Left forelimb (tissue), 1 donor: ENCODE data around the gene NMS.
"Not testable (repeated sequence)": the region's sequence is repeated elsewhere in the genome, so short reads cannot be mapped to it uniquely, and the experiment has no call there.

Source experiments
- DNase-seq: peaks from one replicate; pipeline ENCODE4 v3.0.0-alpha.2; 2018; ENCODE audit warnings: low spot score

Gene NMS, protein sequence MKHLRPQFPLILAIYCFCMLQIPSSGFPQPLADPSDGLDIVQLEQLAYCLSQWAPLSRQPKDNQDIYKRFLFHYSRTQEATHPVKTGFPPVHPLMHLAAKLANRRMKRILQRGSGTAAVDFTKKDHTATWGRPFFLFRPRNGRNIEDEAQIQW

DNA sequence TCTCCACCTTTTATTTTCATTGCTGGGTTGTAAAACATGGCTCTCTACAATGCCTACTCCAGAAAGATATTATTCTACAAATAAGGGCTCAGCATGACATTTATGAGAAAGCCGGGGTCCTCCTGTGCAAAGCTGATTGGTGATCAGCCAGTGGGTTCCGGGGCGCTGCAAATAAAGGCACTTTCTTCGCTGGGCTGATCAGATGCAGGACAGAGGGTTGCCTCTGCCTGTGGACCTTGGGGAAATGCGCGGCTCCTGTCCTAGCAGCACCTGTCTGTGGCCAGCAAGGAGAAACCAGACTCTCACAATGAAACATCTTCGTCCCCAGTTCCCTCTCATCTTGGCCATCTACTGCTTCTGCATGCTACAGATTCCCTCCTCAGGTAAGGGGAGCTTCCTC, at the start of gene NMS:
NMS (plus strand) TSS at position 301 of the 400 bp plus-strand sequence; CDS start at position 308, 7 bp downstream.
- no peak for DNase-seq

DNA sequence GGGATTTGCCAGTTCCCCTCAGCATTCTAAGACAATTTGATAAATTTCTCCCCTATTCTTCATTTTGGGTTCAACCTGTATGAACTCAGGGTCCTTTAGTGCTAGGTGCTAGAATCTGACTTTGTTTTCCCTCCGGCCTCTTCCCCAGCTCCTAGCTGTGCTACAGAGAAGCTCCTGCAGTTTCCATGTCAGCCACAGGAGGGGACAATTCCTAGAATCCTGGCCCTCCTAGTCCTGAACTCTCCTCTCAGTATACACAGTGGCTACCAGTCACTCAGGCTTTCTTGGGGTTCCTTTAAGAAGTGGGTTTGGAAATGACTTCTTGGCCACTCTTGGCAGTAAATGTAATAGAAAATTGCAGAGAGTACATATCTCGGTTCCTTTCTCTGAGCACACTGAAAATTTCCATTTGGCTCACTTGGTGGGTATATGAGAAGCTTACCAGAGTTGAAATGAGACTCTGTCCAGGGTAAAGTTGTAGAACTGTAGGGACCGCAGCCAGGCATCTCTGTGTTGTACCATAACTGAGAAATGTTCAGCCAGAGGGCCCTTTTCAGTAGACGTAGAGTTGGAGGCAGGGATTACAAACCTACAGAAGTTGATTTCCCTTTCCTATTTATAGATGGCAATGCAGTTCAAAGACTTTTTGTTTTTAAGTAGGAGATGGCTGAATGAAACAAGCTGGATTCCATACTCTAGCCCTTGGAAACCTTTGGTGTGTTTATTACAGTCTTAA, 47.8 kb upstream of the NMS start:
- DNase-seq = no peak

DNA sequence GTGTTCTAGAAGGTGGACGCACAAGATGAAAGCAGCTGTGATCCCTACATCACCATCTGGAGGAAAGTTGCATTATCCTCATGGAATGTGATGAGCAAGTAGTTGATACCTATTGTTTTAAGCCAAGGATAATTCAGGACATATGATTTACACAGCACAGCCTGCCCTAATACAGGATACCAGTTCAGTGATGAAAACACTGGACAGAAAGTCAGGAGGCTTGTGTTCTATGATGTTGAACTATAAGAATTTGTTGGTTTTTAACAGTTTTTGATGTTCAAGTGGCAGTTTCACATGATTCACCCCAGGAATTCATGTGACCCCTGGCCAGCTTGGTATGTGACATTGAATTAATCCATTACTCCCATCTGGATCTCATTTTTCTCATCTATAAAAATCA, 46.7 kb upstream of the NMS start:
- no peak for DNase-seq

DNA sequence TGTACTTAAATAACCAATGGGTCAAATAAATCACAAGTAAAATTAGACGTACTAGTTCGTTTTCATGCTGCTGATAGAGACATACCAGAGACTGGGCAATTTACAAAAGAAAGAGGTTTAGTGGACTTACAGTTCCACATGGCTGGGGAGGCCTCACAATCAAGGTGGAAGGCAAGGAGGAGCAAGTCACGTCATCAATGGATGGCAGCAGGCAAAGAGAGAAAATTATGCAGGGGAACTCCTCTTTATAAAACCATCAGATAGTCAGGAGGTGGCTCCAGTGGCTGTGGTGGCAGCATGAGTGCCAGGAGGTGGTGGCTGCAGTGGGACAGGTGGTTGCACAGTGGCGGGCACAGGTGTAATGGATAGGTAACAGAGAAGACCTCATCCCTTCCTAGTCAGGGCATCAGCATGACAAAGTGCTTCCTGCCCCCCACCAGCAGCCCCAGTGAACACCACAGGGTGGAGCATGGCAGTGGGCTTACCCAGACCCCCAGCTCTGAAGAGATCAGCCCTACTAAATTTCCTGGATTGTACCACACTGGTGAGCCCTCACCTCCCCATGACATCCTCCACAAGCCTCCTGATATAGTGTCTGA, 45.9 kb upstream of the NMS start:
- DNase-seq = no peak

DNA sequence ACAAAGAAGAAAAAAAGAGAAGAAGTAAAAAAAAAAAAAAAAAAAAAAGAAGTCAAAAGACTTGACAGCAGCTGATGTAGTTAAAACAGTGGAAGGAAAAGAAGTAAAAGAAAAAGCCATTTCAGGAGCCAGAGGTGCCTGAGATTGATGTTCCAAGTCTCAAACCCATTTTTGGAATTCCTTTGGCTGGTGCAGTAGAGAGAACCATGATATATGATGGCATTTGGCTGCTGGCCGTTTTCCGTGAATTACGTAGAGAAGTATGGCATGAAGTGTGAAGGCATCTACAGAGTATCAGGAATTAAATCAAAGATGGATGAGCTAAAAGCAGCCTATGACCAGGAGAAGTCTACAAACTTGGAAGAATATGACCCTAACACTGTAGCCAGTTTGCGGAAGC, 45.2 kb upstream of the NMS start:
- DNase-seq = no peak

DNA sequence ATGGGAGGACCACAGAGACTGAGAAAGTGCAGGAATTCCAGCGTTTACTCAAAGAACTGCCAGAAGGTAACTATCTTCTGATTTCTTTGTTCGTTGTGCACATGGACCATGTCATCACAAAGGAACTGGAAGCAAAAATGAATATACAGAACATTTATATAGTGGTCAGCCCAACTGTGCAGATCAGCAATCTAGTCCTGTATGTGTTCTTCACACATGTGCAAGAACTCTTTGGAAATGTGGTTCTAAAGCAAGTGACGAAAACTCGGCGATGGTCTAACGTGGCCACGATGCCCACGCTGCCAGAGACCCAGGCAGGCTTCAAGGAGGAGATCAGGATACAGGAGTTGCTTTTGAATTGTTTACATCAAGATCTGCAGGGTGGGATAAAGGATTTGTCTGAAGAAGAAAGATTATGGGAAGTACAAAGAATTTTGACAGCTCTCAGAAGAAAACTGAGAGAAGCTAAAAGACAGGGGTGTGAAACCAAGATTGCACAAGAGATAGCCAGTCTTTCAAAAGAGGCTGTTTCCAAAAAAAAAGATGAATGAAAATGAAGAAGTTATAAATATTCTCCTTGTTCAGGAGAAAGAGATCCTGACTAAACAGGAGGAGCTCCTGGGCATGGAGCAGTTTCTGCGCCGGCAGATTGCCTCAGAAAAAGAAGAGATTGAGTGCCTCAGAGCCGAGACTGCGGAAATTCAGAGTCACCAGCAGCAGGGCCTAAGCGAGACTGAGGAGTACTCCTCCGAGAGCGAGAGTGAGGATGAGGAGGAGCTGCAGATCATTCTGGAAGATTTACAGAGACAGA, 44.5 kb upstream of the NMS start:
- DNase-seq = no peak

DNA sequence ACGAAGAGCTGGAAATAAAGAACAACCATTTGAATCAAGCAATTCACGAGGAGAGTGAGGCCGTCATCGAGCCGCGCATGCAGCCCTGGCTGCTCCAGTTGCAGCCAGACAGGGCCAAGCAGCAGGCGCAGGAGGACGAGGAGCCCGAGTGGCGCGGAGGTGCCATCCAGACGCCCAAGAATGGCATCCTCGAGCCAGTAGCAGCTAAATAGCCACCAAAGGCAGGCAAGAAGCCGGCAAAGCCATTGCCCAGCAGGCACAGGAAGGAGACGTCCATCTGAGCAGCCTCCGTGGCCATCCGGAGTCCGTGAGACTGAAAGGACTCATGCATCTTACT, 43.9 kb upstream of the NMS start:
- DNase-seq = no peak

DNA sequence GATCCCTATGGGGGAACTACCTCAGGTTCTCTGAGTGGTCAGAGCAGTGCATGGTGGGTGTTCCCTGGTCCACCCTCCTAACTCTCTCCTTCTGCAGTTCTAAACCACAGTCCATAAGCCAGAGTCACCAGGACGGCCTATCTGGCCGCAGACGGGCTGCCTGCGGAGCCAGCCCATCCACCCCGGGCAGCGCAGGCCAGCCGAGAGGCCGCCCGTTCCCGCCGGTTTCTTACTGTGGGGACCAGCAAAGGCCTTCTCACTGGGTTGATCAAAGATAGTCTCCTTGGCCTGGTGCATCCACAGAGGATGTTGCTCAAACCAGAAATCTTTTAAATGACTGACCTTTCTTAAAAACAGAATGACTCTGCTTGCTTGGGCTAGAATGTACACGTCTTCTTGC, 43.2 kb upstream of the NMS start:
- no peak for DNase-seq

DNA sequence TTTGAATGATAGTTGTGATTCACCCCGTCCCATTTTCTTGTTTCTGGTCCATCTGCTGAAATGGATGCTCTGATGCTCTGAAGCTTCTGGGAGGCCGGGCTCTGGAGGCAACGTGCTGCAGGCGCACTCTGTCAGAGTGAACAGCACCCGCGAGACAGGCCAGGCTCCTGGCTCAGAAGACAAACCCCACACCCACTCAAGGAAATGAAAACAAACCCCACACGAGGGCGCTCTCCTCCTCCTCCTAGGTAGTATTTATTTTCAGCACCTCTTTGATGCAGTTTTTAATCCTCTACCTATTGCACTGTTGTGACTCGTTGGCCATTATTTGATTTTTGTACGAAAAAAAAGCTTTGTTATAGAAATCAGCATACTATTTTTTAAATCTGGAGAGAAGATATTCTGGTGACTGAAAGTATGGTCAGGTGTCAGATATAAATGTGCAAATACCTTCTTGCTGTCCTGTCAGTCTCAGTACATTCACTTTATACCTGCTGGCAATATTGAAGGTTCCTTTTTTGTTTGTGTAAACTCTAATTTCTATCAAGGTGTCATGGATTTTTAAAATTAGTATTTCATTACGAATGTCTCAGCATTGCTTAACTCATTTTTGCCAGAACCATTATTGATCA, 42.5 kb upstream of the NMS start:
- no peak for DNase-seq

DNA sequence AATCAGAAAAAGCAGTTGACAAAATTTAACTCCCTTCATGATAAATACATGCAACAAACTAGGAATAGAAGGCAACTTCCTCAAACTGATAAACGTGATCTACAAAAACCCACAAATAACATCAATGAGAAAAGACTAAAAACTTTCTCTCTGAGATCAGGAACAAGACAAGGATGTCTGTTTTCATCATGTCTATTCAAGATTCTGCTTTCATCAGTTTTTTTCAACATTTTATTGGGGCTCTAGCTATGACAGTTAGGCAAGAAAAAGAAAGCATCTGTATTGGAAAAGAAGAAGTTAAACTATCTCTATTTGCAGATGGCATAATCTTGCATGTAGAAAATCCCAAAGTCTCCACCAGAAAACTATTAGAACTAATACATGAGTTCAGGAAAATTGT, 40.6 kb upstream of the NMS start:
- no peak for DNase-seq

DNA sequence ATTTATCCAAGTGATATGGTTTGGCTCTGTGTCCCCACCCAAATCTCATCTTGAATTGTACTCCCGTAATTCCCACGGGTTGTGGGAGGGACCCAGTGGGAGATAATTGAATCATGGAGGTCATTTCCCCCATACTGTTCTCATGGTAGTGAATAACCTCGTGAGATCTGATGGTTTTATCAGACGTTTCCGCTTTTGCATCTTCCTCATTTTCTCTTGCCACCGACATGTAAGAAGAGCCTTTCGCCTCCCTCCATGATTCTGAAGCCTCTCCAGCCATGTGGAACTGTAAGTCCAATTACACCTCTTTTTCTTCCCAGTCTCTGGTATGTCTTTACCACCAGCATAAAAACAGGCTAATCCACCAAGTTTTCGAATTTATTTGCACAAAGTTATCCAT, 32.5 kb upstream of the NMS start:
- DNase-seq = no peak

DNA sequence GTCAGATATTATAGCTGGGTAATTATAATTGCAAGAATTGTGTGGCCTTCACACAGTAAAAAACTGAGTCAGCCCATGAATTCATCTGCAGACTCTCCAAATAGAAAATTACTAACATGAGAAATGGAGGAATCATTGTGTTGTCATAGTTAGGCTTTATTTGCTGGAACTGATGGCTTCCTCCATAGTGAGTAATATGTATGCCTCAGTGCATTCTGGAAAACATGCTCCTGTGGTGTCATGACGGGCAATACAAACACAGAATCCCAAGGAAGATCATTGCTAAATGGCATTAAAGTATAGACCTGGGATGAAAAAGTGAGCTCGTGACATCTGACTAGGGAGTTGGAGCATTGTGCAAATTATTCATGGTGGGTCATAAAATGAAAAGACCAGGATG, 23.6 kb upstream of the NMS start:
- no peak for DNase-seq

DNA sequence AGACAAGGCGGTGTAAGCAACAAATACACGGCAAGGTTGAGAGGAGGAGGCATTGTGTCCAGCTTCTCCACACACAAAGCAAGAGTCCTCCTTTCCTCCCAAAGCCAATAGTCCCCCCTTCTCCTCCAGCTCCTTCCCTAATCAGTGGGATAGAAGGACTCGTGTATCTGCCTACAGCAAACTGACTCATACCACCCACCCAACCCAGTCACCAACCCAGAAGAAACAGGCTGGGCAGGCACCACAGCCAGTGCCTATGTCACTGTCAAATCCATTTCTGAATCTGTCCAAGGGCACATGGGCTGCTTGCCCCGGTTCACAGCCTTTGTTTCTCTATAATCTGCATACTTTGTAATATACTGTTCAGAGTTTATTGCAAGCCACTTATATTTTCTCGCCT, 19.2 kb upstream of the NMS start:
- no peak for DNase-seq

DNA sequence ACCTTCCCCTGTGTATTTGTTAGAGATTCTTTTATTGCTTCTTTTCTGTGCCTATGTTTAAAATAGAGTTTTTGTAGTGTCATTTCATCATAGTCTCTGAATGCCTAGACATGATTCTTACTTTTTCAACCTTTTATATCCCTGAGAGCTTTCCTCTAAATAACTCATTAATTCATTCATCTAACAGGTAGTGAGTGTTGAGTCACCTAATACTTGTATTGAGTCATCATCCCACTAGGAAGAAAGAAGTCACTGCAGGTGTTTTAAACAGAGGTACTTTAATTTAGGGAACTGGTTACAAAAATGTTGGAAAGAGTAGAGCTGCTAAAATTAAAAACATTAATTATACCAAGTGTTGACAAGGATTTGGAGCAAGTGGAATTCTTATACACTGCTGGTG, 18.5 kb upstream of the NMS start:
- no peak for DNase-seq

DNA sequence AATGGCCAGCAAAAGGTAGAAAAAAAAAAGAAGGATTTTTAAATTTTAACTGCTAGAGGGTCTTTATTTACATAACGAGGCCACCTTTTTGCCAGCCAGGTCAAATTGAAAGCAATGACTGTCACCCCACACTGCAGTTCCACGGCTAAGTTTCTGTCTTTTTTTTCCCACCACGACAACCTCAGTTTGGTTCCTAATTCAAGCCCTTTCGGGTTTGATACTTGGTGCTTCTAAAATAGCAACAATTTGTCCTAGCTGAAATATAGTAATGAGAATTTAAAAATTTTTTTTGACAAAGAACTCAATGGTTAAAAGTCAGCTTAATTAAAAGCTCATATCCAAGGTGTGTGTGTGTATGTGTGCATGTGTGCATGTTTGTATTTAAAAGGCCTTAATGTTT, 16.4 kb upstream of the NMS start:
- no peak for DNase-seq

DNA sequence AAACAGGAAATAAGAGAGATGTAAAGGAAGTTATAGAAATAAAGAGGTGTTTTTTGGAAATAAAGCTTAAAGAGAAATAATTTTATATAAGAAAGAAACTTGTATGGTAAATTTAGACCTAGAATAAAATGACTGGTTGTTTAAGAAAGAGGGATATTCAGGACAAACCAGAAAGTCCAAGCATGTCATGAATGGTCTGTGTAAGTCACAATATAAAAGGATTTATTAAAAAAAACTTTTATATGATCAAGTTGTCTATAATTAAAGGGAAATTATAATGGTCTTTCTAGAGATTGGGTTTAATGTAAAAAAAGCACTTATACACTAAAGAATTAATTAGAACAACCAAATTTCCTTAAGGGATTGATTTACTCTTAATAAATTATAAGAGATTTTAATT, 13.9 kb upstream of the NMS start:
- not testable (repeated sequence) for DNase-seq

DNA sequence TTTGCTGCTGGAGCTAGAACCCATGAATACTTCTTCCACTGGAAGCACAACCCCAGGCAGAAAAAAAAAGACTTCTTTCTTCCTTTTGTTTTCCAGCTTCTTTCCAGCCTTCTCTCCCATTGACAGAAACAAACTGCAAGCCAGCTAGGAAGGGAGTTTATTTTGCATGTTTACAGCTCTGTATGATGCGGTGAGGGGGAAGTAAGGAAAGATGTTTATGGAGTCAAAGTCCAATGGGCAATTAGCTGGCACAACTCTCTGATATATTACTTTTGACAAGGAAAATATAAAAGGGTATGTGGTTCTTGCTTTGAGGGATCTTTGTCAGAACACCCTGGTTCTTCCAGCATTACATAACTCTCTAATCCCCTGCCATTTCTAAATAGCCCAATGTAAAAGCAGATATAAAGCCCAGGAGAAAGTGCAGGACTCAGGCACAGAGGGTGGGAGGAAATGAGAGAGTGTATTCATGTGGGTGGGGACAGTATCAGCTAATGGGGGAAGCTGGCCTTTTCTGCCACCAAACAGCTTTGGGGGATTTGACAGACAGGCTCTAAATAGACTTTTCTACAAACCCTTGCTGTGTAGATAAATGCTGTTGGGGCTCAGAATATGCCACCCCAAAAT, 9.3 kb upstream of the NMS start:
- DNase-seq = no peak

DNA sequence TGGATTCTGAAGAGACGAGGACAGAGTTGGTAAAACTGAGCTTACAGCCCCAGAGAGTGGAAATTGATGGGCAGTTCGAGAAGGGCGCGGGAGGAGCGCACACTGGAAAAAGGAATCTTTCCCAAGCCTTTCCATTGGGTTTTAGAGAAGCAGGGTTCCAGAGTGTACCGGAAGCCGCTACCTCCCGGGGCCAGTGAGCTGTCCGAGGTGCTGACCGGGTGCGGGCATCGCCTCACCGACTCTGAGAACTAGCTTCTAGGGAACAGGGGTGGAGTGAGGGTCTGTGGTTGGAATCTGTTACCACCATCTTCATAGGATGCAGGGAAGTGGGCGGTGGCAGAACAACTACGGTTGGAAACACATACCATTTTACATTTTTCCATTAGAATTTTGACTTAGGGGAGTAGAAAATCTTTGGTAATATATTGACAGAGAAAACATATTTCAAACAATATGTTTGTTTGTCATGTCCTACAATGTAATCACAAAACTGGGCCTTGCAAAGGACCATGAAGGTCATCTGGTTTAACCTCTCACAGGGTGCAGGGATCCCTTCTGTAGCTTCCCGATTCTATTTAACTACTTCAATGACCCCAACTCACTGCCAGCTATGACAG, 724 bp downstream of the NMS start:
- peak; percentile 75 for DNase-seq

DNA sequence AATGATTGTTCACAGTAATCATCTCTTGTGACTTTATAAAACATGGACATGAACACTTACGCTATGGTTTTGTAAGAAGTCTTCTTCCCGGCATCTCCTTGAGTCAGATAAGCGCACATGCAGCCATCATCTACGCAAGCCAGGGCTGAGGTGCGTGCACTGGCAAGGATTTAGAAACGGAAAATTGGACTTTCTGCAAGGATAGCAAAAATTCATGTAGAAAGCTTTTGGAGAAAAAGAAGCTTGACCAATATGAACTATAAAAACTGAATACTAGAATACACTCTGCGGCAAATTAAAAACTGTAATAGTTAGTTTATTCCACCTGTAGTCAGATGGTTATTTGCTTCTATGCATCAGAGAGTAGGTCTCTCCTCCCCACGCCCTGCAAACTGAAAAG, 6.3 kb downstream of the NMS start:
- DNase-seq = no peak

DNA sequence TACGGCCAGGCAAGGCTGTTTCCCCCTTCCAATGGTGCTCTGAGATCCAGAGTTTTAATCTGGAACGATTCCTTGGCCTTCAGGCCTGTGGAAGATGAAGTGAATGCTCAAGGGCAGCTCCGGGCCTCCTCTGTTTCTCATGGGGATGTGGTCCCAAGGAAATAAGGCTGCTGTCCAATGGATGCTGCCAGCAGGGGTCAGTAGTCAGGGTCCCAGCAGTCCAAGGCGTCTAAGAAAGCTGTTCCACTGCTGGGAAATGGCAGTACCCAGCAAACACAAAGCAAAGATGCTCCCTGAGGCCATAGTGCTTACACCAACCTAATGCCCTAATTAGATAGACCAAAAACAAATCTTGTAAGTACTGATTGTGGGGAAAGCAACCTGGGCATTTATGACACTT, 12.5 kb downstream of the NMS start:
- no peak for DNase-seq

DNA sequence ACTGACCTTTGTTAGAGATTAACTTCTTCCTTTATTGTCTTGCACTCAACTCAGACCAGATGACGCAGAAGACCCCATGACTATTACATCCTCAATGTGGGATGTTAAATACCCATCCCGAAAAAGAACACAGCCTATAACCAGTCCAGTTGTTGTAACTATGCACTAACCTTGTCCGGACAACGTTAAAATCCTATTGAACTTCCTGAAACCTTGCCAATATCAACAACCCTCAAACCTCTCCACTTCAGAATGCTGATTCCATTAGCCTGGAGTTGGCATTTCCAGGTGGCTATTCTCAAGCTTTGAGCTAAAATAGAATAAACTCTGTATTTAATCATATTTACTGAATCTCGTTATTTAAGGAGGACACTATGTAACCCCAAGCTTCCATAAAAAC, 13.6 kb downstream of the NMS start:
- no peak for DNase-seq

DNA sequence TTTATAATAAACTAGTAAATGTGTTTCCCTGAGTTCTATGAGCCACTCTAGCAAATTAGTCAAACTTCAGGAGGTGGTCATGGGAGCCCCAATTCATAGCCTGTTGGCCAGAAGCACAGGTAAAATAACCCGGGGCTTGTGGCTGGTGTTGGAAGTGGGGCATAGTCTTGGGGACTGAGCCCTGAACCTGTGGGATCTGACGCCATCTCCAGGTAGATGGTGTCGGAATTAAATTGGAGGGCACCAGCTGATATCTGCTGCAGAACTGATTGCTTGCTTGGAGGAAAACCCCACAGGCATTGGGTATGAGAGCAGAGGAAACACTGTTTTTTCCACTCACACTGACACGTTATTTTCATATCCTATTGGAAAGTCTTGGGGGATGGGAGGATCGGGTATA, 14.1 kb downstream of the NMS start:
- DNase-seq = no peak
